DMS114 treated with DMSO at 0.1 percent for 48 hours (cell line): ENCODE measurements around the gene ZSCAN5B.
"Not testable (repeated sequence)": the region's sequence is repeated elsewhere in the genome, so short reads cannot be mapped to it uniquely, and the experiment has no call there.

Source experiments
- DNase-seq: peaks from one replicate; lab custom pipeline; 2025; ENCODE audit not compliant: unreplicated experiment; lab: John Stamatoyannopoulos, UW

ZSCAN5B gene

GRCh38 chr19:56197646-56198045, at the start of gene ZSCAN5B:
Gene ZSCAN5B (minus strand): TSS chr19:56197783. CDS start chr19:56193052, 4,731 bp downstream.
- not testable (repeated sequence) for DNase-seq

GRCh38 chr19:56245764-56246163, 48.2 kb upstream of the ZSCAN5B start:
- DNase-seq, result not testable (repeated sequence)

GRCh38 chr19:56245121-56245740, 47.6 kb upstream of the ZSCAN5B start:
- no peak for DNase-seq

- no peak for DNase-seq
Observed at GRCh38 chr19:56223481-56223880, 25.9 kb upstream of the ZSCAN5B start.

- no peak for DNase-seq
Observed at GRCh38 chr19:56222901-56223300, 25.3 kb upstream of the ZSCAN5B start.

- no peak for DNase-seq
Observed at GRCh38 chr19:56221851-56222250, 24.3 kb upstream of the ZSCAN5B start.

- not testable (repeated sequence) for DNase-seq
Observed at GRCh38 chr19:56221442-56221841, 23.9 kb upstream of the ZSCAN5B start.

GRCh38 chr19:56218961-56219360, 21.4 kb upstream of the ZSCAN5B start:
- DNase-seq, result no peak

GRCh38 chr19:56217039-56217949, 19.7 kb upstream of the ZSCAN5B start:
- no peak for DNase-seq

GRCh38 chr19:56211718-56212117, 14.1 kb upstream of the ZSCAN5B start:
- DNase-seq, result no peak

GRCh38 chr19:56210036-56210435, 12.5 kb upstream of the ZSCAN5B start:
- not testable (repeated sequence) for DNase-seq

GRCh38 chr19:56209091-56209490, 11.5 kb upstream of the ZSCAN5B start:
- DNase-seq, result no peak

GRCh38 chr19:56207581-56207980, 10.0 kb upstream of the ZSCAN5B start:
- DNase-seq, result not testable (repeated sequence)

GRCh38 chr19:56201973-56202372, 4.4 kb upstream of the ZSCAN5B start, which contains the start of gene ZSCAN5C:
Gene ZSCAN5C (plus strand): TSS chr19:56202273. CDS start chr19:56205914, 3,641 bp downstream.
- DNase-seq, result no peak

- DNase-seq, result no peak
Observed at GRCh38 chr19:56199687-56200086, 2.1 kb upstream of the ZSCAN5B start.

- no peak for DNase-seq
Observed at GRCh38 chr19:56193981-56194640, 3.5 kb downstream of the ZSCAN5B start.

- DNase-seq, result no peak
Observed at GRCh38 chr19:56191711-56192110, 5.9 kb downstream of the ZSCAN5B start.

- DNase-seq, result no peak
Observed at GRCh38 chr19:56191115-56191514, 6.5 kb downstream of the ZSCAN5B start.

- DNase-seq, result no peak
Observed at GRCh38 chr19:56189785-56190184, 7.8 kb downstream of the ZSCAN5B start.

- no peak for DNase-seq
Observed at GRCh38 chr19:56177564-56178243, 19.9 kb downstream of the ZSCAN5B start.

- DNase-seq, result no peak
Observed at GRCh38 chr19:56176881-56177280, 20.7 kb downstream of the ZSCAN5B start.
